Lung microvascular endothelial cell (primary cell): ENCODE data around the gene SLC4A5. TPM values are rescaled to one million over a fixed set of nuclear protein-coding genes. Genes with fewer than 3 reads are reported as not detected.
A peak's percentile ranks its signal among the peaks of the same experiment; 100 is the strongest.
"Not testable (repeated sequence)": the region's sequence is repeated elsewhere in the genome, so short reads cannot be mapped to it uniquely, and the experiment has no call there.

Experiments
- DNase-seq, 2 donors: peaks; one replicate each; pipeline versions ENCODE4 v3.0.0 to v3.0.0-alpha.2; 2010; ENCODE audit warnings: low read depth in 2 of 2
- total RNA-seq: library from RNA; depleted of rRNA; stranded (reverse); fragments of >200 nt; gene quantifications from 2 replicates; pipeline ENCODE4 v1.2.1, GENCODE V29; 2014

The SLC4A5 gene
- total RNA-seq, 1 donor from 2014 or later, result 0.20 TPM

DNA sequence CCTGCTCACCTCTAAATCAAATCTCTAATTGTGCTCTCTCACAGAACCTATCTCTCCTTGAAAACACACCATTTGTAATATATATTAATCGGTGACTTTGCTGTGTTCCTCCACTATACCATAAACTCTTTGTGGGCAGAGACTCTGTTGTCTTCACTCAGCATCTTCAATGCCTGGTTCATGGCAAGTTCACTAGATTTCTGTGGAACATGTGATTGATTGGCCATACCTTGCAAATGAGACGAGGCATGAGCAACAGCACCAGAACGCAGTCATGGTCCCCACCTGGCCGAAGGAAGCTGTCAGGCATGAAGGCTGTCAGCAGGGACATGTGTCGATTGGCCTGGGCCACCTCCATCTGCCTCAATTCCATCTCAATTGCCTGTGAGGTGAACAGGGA lies 25.3 kb upstream of the SLC4A5 start:
- DNase-seq, result no peak

DNA sequence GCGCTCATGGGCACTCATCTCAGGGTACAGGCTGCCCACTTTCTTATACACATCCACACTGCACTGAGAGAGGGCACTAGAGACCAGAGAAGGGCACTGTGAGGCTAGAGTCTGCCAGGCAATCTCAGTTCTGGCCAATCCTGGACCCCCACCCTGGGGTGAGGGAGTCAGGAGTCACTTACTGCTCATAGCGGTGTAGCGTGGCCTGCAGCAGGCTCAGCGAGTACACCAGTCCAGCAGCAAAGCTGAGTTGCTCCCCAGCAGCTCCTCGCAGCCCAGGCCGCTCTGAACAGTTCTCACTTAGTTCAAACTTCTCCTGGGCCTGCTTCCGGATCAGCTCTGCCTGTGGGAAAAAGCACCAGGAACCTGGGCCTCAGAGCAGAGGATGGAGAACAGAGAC lies 24.6 kb upstream of the SLC4A5 start:
- no peak for DNase-seq

DNA sequence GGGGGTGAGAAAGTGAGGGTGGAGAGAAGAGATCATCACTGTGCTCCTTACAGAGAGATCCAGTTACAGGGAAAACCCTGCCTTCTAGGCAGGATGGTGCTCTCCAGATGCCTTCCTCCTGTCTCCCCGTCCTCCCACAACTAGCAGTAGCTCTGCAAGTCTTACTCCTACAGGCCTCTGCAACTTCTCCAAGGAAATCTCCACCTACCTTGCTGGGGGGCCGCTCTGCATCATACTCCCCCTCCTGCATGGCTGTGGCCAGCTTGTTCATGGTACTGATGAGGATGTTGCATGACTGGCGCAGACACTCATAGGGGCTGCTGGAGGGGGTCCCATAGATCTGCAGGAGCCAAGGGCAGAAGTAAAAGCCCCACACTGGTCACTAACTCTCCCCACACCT lies 22.8 kb upstream of the SLC4A5 start:
- DNase-seq, result no peak

- DNase-seq, result no peak
Observed at GRCh38 chr2:74364533-74365505, 21.6 kb upstream of the SLC4A5 start.

DNA sequence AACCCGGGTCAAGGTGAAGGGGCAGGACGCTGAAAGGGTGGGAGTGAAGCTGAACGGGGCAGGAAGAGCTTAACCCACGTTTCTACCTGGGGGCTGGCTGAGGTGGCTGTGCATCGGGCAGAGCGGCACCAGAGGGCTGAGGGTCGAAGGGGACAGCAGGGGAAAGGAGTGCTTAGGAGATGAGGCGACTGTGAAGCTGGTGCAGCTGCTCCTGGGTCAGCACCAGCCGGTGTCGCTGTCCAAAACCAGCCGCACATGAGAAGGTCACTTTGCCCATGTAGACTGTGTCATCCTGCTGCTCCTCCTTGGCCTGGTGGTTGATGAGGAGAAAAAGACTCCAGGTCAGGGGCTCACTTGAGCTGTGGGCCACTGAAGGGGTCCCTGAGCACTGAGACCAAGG lies 18.1 kb upstream of the SLC4A5 start:
- no peak for DNase-seq

DNA sequence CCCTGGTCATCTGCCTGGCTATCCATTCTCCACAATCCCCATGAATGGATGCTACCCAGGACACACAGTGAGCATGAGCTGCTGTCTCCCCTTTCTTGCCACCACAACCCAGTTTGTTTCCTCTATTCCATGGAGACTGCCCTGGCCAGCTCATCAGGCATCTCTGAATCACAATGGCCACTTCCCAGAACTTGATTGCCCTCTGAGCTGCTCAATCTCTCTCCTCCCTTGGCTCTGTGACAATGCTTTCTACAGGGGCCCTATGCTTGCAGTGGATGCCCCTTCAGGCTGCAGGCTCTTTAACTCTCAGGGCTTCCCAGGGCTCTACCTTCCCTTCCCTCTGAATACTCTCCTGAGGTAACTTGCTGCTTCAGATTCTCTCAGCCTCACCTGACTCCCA lies 14.4 kb upstream of the SLC4A5 start:
- DNase-seq, result no peak

DNA sequence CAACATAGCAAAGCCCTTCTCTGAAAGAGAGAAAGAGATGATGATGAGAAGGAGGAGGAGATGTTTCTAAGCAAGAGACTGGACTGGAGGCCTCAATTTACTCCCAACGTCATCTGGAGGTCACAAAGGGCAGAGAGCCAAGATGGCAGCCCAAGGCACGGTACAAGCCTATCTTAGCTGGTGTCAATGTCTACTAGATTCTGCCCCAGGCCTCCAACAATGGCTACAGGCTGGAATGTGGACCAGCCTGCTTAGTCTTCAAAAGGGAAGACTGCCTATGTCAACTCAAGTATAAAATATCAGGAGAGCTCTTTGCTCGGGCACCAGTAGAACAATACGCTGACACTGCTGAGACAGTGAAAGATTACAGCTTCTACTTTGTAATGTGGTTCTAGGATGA lies 6.7 kb upstream of the SLC4A5 start:
- DNase-seq, result no peak

GRCh38 chr2:74347742-74348141 lies 4.5 kb upstream of the SLC4A5 start:
- DNase-seq, result no peak

DNA sequence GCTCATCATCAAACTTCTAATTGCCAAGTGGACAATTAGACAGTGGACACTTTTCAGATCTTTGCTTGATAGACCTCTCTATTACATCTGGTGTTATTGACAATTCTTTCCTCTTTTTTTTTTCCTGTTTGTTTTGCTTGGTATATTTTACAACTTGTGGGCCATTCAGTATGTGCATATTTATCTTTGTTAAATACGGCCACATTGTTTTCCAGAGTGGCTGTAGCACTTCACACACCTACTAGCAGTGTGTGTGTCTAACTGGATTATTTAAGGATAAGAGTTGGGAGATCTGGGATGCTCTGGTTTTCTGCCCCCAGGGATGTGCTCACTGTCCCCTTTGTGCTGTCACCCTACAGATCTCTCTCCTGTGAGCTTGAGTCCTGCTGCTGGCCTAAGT lies 4.1 kb upstream of the SLC4A5 start:
- DNase-seq, result no peak

DNA sequence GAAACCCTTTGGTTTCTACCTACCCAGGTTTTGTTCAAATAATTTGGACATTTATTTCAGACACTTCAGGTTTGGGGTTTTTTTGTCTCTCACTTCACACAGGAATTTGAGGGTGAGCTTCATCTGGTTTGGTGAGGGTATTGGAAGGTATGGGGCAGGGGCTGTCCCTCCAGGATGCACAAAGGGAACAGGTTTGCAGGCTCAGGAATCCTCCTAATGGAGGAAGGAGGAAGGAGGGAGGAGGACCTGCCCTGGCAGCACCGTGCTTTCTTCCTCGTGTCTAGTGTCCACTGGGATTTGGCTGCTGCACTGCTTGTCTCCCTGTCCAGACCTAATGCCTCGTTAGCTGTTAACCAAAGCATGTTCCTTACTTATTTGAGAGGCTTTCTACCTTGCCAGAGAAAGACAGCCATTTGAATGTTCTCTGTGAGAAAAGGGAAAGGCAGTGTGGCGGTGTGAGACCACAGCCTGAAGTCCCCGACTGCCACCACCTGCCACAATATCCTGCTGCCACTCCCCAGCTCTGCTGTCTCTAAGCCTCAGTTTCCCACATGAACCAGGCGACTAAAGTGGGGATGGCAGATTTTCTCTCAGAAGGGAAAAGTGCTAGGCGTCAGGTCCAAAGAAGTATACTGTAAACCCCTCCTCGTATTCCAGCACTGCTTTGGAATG lies 2.2 kb upstream of the SLC4A5 start:
- no peak for DNase-seq

GRCh38 chr2:74336227-74336626 lies 7.0 kb downstream of the SLC4A5 start:
- DNase-seq, result not testable (repeated sequence)

DNA sequence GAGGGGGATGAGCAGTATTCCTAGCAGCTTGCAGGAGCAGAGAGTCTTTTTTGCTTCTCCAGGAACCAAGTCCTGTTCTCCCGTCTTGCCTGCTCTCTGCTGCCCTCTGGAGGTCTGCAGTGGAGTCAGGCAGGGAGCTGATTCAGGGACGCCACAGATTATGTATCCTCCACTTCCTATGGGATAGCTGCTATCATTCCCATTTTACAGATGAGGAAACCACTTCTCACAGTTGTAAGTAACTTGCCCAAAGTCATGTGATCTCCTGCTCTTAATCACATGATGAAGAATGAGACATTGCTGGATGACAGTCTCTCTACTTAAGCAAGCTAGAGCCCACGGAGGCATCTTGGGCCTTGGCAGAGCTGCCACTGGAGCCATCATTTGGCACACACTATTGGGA lies 8.3 kb downstream of the SLC4A5 start:
- peak; percentile 75 for DNase-seq

DNA sequence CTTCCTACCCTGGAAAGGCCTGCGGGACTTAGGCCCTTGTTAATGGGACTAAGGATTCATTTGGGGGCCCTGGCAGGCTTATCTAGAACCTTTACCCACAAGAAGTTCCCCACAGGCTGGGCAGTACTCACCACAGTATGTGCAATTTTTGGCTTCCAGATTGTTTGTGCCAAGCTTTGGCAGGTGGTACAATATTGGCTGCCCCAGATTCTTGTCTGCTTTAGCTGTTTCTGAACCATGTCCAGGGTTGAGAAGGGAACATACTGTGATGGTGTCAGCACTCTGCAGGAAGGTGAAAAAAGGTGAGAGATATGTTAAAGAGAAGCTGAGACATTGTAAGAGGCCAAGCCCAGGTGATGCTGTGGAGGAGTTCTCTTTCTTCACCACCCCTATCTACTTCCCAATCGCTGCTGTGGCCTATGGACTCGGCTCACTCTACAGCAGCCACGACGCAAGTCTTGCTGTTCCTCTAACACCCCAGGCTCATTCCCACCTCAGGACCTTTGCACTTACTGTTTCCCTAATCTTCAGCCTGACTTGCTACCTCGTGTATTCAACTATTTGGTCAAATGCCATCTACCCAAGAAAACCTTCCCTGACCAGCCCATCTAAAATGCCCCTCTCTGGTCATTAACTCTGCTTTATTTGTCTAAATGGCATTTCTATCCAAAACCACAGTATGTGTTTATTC lies 9.2 kb downstream of the SLC4A5 start:
- no peak for DNase-seq

DNA sequence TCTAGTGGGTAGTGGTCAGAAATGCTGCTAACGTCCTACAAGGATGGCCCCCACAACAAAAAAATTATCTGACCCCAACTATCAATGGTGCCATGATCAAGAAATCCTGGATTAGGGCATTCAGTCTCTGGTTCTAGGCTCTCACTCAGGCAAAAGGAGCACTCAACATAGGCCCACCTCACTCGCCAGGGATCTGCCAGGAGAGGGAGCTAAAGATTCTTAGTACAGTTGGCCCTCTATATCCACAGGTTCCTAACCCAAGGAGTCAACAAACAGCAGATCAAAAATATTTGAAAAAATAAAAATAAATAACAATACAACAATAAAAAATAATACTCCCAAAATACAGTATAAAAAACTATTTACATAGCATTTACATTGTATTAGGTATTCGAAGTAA lies 10.0 kb downstream of the SLC4A5 start:
- DNase-seq, result peak; percentile 37 to 79

- no peak for DNase-seq
Observed at GRCh38 chr2:74332550-74333174, 10.6 kb downstream of the SLC4A5 start.

GRCh38 chr2:74328573-74328972 lies 14.6 kb downstream of the SLC4A5 start:
- no peak for DNase-seq

DNA sequence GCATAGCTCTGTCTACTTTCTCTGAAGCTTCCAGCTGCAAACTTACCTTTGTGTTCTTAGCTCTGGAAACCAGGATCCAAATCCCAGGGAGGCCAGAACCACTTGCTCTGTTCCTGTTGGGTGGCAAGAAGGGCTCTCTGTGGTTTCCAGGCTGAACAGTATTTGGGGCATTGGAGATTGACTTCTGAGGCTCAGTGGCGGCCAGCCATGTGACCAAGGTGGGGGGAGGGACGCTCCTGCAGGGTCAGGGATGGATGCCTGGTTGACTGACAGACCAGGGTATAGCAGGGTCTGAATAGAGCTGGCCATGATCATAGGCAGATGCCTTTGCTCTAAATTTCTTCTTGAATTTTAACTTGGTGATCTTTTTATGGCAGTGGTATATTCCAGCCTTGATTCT lies 15.1 kb downstream of the SLC4A5 start:
- no peak for DNase-seq

- no peak for DNase-seq
Observed at GRCh38 chr2:74327627-74328026, 15.6 kb downstream of the SLC4A5 start.

DNA sequence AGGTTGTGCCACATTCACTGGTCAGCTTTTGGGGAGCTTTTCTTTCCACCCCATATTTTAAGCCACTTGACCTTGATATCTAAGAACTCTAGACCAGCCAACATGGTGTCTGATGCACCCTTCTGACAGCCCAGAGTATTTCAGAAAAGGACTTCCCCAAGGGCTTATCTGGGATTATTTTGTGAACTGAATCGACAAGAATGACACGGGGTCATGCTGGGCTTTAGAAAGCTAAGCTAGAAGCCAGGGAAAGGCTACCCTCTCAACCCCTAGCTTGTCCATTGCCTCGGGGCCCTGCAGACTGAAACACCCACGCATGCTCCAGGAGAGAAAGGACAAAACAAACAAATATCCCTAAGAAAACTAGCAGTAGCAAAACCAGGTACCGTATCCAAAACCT lies 16.0 kb downstream of the SLC4A5 start:
- no peak for DNase-seq

GRCh38 chr2:74325815-74326214 lies 17.4 kb downstream of the SLC4A5 start:
- no peak for DNase-seq

- DNase-seq, result no peak
Observed at GRCh38 chr2:74321737-74322136, 21.5 kb downstream of the SLC4A5 start.

DNA sequence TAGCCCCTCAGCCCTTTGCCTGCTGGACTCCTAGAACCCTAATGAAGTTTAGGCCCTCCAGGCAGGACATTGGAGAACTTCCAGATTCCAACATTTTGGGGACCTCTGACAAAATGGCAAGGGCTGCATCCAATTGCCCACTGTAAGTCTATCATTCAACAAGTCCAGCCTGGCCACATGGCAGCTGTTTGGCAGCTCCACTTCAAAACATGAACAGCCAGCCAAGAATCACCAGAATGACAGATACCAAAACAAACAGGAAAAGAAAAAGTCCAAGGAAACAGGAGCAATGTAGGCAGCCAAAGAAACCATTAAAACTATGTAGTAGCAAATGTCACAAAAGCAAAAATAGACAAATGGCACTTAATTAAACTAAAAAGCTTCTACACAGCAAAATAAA lies 25.5 kb downstream of the SLC4A5 start:
- peak in 1 of 2 donors; percentile 25 for DNase-seq
